GM12872 (cell line): ENCODE results near the gene COL27A1.

Source experiments
- CTCF ChIP-seq: IDR thresholded peaks from 3 replicates; pipeline ENCODE4 v1.5.1; 2011; ENCODE audit warnings: low read depth, mild to moderate bottlenecking, low read length, moderate library complexity; ENCODE audit not compliant: insufficient read depth

The COL27A1 gene

GRCh38 chr9:114153761-114154599, 1.4 kb upstream of the COL27A1 start:
- no peak for TF ChIP-seq CTCF

- no peak for TF ChIP-seq CTCF
Measured at GRCh38 chr9:114154600-114155102, 686 bp upstream of the COL27A1 start.

GRCh38 chr9:114155995-114156656, 789 bp downstream of the COL27A1 start:
- no peak for TF ChIP-seq CTCF

- TF ChIP-seq CTCF = no peak
Measured at GRCh38 chr9:114156657-114157421, 1.5 kb downstream of the COL27A1 start.

GRCh38 chr9:114157516-114158176, 2.3 kb downstream of the COL27A1 start:
- no peak for TF ChIP-seq CTCF

GRCh38 chr9:114158482-114159130, 3.3 kb downstream of the COL27A1 start:
- TF ChIP-seq CTCF = no peak

GRCh38 chr9:114159691-114160090, 4.4 kb downstream of the COL27A1 start:
- TF ChIP-seq CTCF = no peak
